SU-DHL-6 (cell line): Measurements from ENCODE around the gene MCEE.

Experiments used
- EZH2phosphoT487 ChIP-seq: fragments of 200-600 bp; sonication (generic), shearing (Covaris generic); conservative IDR thresholded peaks from 2 replicates; pipeline ENCODE4 v1.6.1; 2018; ENCODE audit warnings: mild to moderate bottlenecking, antibody characterized with exemption, low read length, moderate library complexity, mixed read lengths
- TF ChIP-seq, protein P1 (sequence below): fragments of 200-600 bp; sonication (generic); IDR thresholded peaks from one replicate; pipeline ENCODE4 v1.5.1; 2017; ENCODE audit warnings: antibody characterized with exemption, mild to moderate bottlenecking, low read length, moderate library complexity; ENCODE audit not compliant: insufficient read depth, poor library complexity, severe bottlenecking

DNA sequence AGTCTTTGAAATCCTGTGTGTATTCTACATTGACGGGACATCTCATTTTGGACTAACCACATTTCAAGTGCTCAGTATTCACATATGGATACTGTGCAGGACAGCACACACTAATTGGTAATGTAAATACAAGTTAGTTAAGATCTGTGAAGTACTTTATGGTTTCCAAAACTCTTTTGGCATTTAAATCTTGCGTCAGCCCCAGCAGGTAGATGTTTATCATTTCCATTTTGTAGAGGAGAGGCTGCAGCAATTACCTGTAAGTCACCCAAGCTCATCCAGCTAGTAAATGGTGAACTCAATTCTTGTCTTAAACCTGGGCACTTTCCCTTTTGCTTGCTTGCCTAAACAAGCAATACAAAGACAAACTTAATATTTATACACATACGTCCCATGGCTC, 63.2 kb downstream of the MCEE start:
- TF ChIP-seq, protein P1, sequence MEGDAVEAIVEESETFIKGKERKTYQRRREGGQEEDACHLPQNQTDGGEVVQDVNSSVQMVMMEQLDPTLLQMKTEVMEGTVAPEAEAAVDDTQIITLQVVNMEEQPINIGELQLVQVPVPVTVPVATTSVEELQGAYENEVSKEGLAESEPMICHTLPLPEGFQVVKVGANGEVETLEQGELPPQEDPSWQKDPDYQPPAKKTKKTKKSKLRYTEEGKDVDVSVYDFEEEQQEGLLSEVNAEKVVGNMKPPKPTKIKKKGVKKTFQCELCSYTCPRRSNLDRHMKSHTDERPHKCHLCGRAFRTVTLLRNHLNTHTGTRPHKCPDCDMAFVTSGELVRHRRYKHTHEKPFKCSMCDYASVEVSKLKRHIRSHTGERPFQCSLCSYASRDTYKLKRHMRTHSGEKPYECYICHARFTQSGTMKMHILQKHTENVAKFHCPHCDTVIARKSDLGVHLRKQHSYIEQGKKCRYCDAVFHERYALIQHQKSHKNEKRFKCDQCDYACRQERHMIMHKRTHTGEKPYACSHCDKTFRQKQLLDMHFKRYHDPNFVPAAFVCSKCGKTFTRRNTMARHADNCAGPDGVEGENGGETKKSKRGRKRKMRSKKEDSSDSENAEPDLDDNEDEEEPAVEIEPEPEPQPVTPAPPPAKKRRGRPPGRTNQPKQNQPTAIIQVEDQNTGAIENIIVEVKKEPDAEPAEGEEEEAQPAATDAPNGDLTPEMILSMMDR: no peak
- no peak for TF ChIP-seq EZH2phosphoT487
